Cerebellar nuclear complex (tissue), 1 donor: ENCODE results near the gene KDM2B.
"Not testable (repeated sequence)": the region's sequence is repeated elsewhere in the genome, so short reads cannot be mapped to it uniquely, and the experiment has no call there.

Experiments
- DNase-seq, 2 experiments: peaks; one replicate each; lab custom pipeline; 2025; lab: John Stamatoyannopoulos, UW

Gene KDM2B

GRCh38 chr12:121384891-121385290 is 195.9 kb downstream of the KDM2B start:
- DNase-seq, result not testable (repeated sequence)

DNA sequence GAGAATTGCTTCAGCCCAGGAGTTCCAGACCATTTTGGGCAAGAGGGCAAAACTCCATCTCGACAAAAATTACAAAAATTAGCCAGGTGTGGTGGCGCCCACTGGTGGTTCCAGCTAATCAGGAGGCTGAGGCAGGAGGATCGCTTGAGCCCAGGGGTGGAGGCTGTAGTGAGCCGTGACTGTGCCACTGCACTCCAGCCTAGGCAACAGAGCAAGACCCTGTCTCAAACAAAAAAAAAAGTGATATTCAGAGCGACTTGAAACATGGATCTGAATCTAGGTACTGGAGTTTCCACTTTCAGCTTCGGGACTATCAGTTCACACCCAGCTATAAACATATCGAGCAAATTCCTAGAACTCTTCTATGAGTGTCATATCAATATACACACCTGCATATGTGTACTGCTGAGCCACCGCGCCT is 197.2 kb downstream of the KDM2B start:
- no peak for DNase-seq

GRCh38 chr12:121379945-121380344 is 200.9 kb downstream of the KDM2B start:
- DNase-seq, result no peak
